GM12875 (cell line): ENCODE data around the gene REV3L.

Source experiments
- H3K4me3 ChIP-seq: one replicate; pipeline ENCODE4 v1.5.1; 2011; ENCODE audit warnings: low read depth, low read length, control low read depth
- TF ChIP-seq, protein P1 (sequence below): IDR thresholded peaks from 2 replicates; pipeline ENCODE4 v1.5.1; 2011; ENCODE audit warnings: low read depth, mild to moderate bottlenecking, control low read depth, inconsistent platforms, low read length, moderate library complexity, borderline replicate concordance; ENCODE audit not compliant: insufficient read depth

REV3L gene

DNA sequence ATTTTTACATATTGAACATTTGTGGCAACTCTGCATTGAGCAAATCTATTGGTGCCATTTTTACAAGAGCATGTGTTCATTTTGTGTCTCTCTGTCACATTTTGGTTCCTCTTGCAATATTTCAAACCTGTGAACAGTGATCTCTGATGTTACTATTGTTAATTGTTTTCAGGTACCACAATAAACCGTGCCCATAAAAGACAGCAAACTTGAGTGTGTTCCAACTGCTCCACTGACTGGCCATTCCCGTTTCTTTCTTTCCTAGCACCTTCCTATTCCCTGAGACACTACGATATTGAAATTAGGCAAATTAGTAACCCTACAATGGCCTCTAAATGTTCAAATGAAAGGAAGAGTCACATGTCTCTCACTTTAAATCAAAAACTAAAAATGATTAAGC, 79.6 kb downstream of the REV3L start:
- TF ChIP-seq, protein P1, sequence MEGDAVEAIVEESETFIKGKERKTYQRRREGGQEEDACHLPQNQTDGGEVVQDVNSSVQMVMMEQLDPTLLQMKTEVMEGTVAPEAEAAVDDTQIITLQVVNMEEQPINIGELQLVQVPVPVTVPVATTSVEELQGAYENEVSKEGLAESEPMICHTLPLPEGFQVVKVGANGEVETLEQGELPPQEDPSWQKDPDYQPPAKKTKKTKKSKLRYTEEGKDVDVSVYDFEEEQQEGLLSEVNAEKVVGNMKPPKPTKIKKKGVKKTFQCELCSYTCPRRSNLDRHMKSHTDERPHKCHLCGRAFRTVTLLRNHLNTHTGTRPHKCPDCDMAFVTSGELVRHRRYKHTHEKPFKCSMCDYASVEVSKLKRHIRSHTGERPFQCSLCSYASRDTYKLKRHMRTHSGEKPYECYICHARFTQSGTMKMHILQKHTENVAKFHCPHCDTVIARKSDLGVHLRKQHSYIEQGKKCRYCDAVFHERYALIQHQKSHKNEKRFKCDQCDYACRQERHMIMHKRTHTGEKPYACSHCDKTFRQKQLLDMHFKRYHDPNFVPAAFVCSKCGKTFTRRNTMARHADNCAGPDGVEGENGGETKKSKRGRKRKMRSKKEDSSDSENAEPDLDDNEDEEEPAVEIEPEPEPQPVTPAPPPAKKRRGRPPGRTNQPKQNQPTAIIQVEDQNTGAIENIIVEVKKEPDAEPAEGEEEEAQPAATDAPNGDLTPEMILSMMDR = no peak
- no peak overlapping the region for H3K4me3 ChIP-seq

DNA sequence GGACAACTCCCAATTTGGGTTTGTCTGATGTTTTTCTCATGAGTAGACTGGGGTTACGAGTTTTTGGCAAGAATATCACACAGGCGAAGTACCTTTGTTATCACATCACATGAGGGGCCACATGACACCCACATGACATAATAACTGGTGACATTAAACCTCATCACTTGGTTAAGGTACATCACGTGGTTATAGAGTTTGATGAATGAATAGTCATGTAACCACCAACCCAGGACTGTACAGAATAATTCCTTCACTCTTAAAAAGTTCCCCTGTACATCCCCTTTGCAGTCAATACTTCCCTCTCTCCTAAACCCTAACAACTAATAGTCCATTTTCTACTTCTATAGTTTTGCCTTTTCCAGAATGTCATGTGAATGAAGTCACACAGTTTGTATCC, 83.4 kb downstream of the REV3L start:
- H3K4me3 ChIP-seq = no peak overlapping the region
- TF ChIP-seq, protein P1 = no peak

DNA sequence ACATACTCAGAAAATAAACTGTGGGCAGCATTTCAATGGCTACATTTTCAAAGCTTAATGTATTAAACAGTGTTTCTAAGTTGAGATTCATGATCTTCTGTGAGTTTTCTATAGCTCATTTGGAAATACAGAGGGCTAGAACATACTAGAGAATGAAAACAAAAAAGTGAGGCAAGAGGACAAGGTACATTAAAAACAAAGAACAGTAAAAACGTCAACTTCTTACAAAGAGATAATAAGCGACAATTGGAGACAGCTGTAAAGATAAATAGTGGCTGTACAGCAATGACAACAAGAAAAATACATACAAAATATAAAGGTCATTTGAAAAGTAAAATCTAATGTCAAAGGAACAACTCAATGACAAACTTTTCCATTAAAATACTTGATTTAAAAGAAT, 94.3 kb downstream of the REV3L start:
- TF ChIP-seq, protein P1 = no peak
- H3K4me3 ChIP-seq = no peak overlapping the region

DNA sequence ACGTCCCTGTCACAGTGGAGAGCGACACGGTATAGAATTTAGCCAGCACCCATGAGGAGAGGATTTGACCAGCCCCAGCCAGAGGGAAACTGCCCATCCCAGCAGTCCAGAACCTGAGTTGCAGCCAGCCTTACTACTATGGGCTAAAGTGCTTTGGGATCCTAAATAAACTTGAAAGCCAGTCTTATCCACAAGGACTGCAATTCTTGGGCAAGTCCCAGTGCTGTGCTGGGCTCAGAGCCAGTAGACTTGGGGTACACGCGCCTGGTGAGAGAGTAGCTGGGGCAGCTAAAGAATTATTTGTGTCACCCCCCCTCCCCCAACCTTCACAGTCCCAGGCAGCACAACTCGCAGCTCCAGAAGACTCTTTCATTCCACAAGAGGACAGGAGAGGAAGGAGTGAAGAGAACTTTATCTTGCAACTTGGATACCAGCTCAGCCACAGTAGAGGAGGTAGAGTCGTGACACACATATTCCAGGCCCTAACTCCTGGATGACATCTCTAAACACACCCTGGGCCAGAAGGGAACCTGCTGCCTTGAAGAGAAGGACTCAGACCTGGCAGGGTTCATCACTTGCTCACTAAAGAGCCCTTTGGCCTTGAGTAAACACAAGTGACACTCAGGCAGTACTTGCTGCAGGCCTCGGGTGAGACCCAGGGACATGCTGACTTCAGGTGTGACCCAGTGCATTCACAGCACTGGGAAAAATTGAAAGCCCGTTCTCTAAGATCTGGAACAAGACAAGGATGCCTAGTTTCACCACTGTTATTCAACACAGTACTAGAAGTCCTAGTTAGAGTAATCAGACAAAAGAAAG, 100.3 kb downstream of the REV3L start:
- H3K4me3 ChIP-seq = no peak overlapping the region
- TF ChIP-seq, protein P1 = no peak

DNA sequence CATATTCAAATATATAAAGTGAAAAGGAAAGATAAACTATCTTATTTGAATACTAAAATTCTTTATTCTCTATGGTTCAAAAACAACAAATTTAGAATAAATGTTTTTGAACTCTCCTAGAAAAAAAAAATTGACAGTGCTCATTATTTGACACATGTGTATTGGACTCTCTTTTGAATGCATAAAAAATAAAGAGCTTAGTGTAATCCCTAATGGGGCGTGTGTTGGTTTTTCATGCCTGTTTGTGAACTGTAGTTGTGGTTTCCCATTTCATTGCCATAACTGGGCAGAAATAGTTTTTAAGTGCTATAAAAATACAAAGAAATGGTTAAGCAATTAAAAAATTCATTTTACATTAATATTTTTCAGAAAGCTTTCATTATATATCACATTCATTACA, 101.3 kb downstream of the REV3L start:
- TF ChIP-seq, protein P1 = no peak
- no peak overlapping the region for H3K4me3 ChIP-seq

DNA sequence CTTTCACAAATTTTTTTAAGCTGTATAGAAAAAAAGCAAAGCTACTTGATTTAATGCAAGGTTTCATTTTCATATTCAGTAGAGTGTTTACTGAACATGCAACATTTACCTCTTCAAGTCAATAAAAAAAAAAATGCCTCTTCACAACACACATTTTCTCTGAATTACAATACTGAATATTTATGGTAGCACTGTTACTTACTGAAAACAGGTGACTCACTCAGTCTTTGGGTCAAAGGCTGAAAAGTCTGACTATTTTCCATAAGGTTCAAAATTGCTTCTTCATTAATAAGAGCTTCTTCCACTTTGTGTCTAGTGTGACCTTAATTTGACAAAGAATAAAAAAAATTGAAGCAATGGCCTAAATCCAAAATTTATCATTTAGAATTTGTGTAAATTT, 101.9 kb downstream of the REV3L start:
- TF ChIP-seq, protein P1 = no peak
- H3K4me3 ChIP-seq = no peak overlapping the region

DNA sequence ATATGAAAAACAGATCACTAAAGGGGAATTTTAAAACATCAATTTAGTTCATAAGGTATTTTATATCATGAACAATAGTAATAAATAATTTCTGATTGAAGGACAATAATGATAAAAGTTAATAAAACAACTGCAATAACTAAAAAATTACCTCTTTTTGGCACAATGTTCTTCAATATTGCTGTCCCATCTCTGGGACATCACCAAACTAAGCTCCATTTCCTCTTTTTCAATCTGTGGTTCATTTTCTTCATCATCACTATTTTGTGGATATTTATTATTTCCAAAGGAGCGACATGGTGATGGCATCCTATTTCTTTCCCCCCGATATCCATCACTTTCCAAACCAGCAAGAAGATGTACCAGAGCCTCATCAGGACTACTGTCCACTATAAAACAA, 103.2 kb downstream of the REV3L start:
- no peak overlapping the region for H3K4me3 ChIP-seq
- TF ChIP-seq, protein P1 = no peak
